Measurements from ENCODE around the gene MT1M. TPM values are rescaled to one million over a fixed set of nuclear protein-coding genes. Genes with fewer than 3 reads are reported as not detected.
A peak's percentile ranks its signal among the peaks of the same experiment; 100 is the strongest.

MT1M gene
- total and polyA plus RNA-seq, 2 donors from 2014 or later = 15.3 to 27.9 TPM

- peaks cover 37% of the 10 kb centered on the region for H3K27me3 ChIP-seq (ENCODE audit: control insufficient read depth, insufficient read depth, low read length)
- no peak for DNase-seq
- no peak overlapping the region for H3K9ac ChIP-seq (ENCODE audit: low read length in 3 of 3)
- H3K4me3 ChIP-seq (ENCODE audit: low read length in 3 of 3) = no peak overlapping the region
- H3K27ac ChIP-seq (ENCODE audit: low read depth in 2 of 2, low read length in 2 of 2) = no peak overlapping the region
- no peaks in the 10 kb centered on the region for H3K9me3 ChIP-seq (ENCODE audit: control insufficient read depth in 2 of 3, insufficient read depth in 1 of 3, low read length in 3 of 3)
- H3K4me1 ChIP-seq (ENCODE audit: control insufficient read depth in 2 of 3, insufficient read depth in 2 of 3, low read depth in 1 of 3, low read length in 3 of 3) = peaks cover 0 to 8% (median 0%) of the 10 kb centered on the region in 3 donors
- no peaks in the 10 kb centered on the region for H3K36me3 ChIP-seq (ENCODE audit: control insufficient read depth in 2 of 3, insufficient read depth in 3 of 3, low read length in 3 of 3)
- intact Hi-C loops (cut with DNase I) = no loop called here
- no peak for FAIRE-seq
- TF ChIP-seq CTCF (IDR thresholded peaks at IDR 0.05; ENCODE audit: borderline replicate concordance, extremely low read depth, insufficient read depth) = no peak
Observed at GRCh38 chr16:56631197-56631596, 1.3 kb upstream of the MT1M start.

GRCh38 chr16:56631832-56632155, 665 bp upstream of the MT1M start:
- peaks cover 42% of the 10 kb centered on the region for H3K27me3 ChIP-seq (ENCODE audit: control insufficient read depth, insufficient read depth, low read length)
- intact Hi-C loops (cut with DNase I) = no loop called here
- no peak for TF ChIP-seq CTCF (IDR thresholded peaks at IDR 0.05; ENCODE audit: borderline replicate concordance, extremely low read depth, insufficient read depth)
- no peaks in the 10 kb centered on the region for H3K36me3 ChIP-seq (ENCODE audit: control insufficient read depth in 2 of 3, insufficient read depth in 3 of 3, low read length in 3 of 3)
- peaks cover 0 to 5% (median 0%) of the 10 kb centered on the region in 3 donors for H3K4me1 ChIP-seq (ENCODE audit: control insufficient read depth in 2 of 3, insufficient read depth in 2 of 3, low read depth in 1 of 3, low read length in 3 of 3)
- H3K9me3 ChIP-seq (ENCODE audit: control insufficient read depth in 2 of 3, insufficient read depth in 1 of 3, low read length in 3 of 3) = no peaks in the 10 kb centered on the region
- peak overlapping the region; percentile 20 to 65 (median 43) for H3K4me3 ChIP-seq (ENCODE audit: low read length in 3 of 3)
- H3K27ac ChIP-seq (ENCODE audit: low read depth in 2 of 2, low read length in 2 of 2) = peak overlapping the region; percentile 11 to 74
- DNase-seq (no peak), FAIRE-seq (no peak)
- peak overlapping the region in 1 of 3 donors; percentile 67 for H3K9ac ChIP-seq (ENCODE audit: low read length in 3 of 3)

GRCh38 chr16:56632848-56633365, 448 bp downstream of the MT1M start:
- Histone ChIP-seq H3K9ac (ENCODE audit: low read length in 3 of 3) (peak overlapping the region in 2 of 3 donors; percentile 5 to 55), H3K36me3 (ENCODE audit: control insufficient read depth in 2 of 3, insufficient read depth in 3 of 3, low read length in 3 of 3) (no peaks in the 10 kb centered on the region), H3K4me1 (ENCODE audit: control insufficient read depth in 2 of 3, insufficient read depth in 2 of 3, low read depth in 1 of 3, low read length in 3 of 3) (peaks cover 0 to 6% (median 0%) of the 10 kb centered on the region in 3 donors), H3K9me3 (ENCODE audit: control insufficient read depth in 2 of 3, insufficient read depth in 1 of 3, low read length in 3 of 3) (no peaks in the 10 kb centered on the region), H3K27ac (ENCODE audit: low read depth in 2 of 2, low read length in 2 of 2) (peak overlapping the region; percentile 23 to 74), H3K27me3 (ENCODE audit: control insufficient read depth, insufficient read depth, low read length) (peaks cover 51% of the 10 kb centered on the region), H3K4me3 (ENCODE audit: low read length in 3 of 3) (peak overlapping the region in 2 of 3 donors; percentile 65 to 80)
- no peak for DNase-seq
- no peak for TF ChIP-seq CTCF (IDR thresholded peaks at IDR 0.05; ENCODE audit: borderline replicate concordance, extremely low read depth, insufficient read depth)
- intact Hi-C loops (cut with DNase I) = no loop called here
- FAIRE-seq = no peak

DNA sequence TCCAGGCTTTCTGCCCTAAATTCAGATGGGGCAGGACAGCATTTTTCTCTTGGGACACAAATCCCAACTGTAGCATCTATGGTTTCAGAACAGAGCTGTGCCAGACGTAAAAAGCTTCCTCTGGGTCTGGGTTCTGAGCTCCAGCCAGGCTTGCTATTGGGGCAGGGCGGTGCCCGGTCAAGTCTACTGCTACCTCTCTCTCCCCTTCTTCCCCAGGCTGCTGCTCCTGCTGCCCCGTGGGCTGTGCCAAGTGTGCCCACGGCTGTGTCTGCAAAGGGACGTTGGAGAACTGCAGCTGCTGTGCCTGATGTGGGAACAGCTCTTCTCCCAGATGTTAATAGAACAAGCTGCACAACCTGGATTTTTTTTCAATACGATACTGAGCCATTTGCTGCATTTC, 1.1 kb downstream of the MT1M start:
- FAIRE-seq = no peak
- peaks cover 54% of the 10 kb centered on the region for H3K27me3 ChIP-seq (ENCODE audit: control insufficient read depth, insufficient read depth, low read length)

More for the DNA sequence above, 1.1 kb downstream of the MT1M start:
- no peak for TF ChIP-seq CTCF (IDR thresholded peaks at IDR 0.05; ENCODE audit: borderline replicate concordance, extremely low read depth, insufficient read depth)
- H3K9ac ChIP-seq (ENCODE audit: low read length in 3 of 3) = no peak overlapping the region
- DNase-seq = no peak
- intact Hi-C loops (cut with DNase I) = no loop called here
- no peaks in the 10 kb centered on the region for H3K9me3 ChIP-seq (ENCODE audit: control insufficient read depth in 2 of 3, insufficient read depth in 1 of 3, low read length in 3 of 3)
- peaks cover 0 to 11% (median 0%) of the 10 kb centered on the region in 3 donors for H3K4me1 ChIP-seq (ENCODE audit: control insufficient read depth in 2 of 3, insufficient read depth in 2 of 3, low read depth in 1 of 3, low read length in 3 of 3)
- no peaks in the 10 kb centered on the region for H3K36me3 ChIP-seq (ENCODE audit: control insufficient read depth in 2 of 3, insufficient read depth in 3 of 3, low read length in 3 of 3)
- H3K4me3 ChIP-seq (ENCODE audit: low read length in 3 of 3) = peak overlapping the region in 2 of 3 donors; percentile 65 to 80
- H3K27ac ChIP-seq (ENCODE audit: low read depth in 2 of 2, low read length in 2 of 2) = no peak overlapping the region

Data from kidney (tissue), 14 donors.